ENCODE results near the gene CSMD2. TPM values are rescaled to one million over a fixed set of nuclear protein-coding genes. Genes with fewer than 3 reads are reported as not detected.

CSMD2 gene
- total and polyA plus RNA-seq, 2 experiments from 2014 or later = 5.3 to 16.6 TPM

GRCh38 chr1:33687000-33687399 lies 478.0 kb downstream of the CSMD2 start:
- no peak overlapping the region for H3K27ac ChIP-seq (ENCODE audit: low read depth)
- H3K27me3 ChIP-seq (ENCODE audit: insufficient read depth) = no peaks in the 10 kb centered on the region
- no peak overlapping the region for H3K4me2 ChIP-seq
- Mint-ChIP-seq H3K4me3 (no peak overlapping the region), H3K27ac (no peak overlapping the region), H3K4me1 (peaks cover 8% of the 10 kb centered on the region), H3K36me3 (ENCODE audit: low read depth) (peaks cover 22% of the 10 kb centered on the region), H3K27me3 (ENCODE audit: insufficient read depth, low read depth, poor library complexity) (peaks cover 5% of the 10 kb centered on the region), H3K9me3 (no peaks in the 10 kb centered on the region; the same call in 2 of the 3 replicates)
- H3K36me3 ChIP-seq (ENCODE audit: insufficient read depth) = peaks cover 3% of the 10 kb centered on the region; the same call in 1 of the 2 replicates
- no peaks in the 10 kb centered on the region for H3K79me2 ChIP-seq (replicated peaks; ENCODE audit: insufficient read depth)
- TF ChIP-seq CTCF (conservative IDR thresholded peaks at IDR 0.05; ENCODE audit: low read depth in 2 of 2) (no peak), POLR2AphosphoS5 (IDR thresholded peaks at IDR 0.05; ENCODE audit: low read depth) (no peak), ZNF331 (CRISPR knock-in tag; IDR thresholded peaks at IDR 0.05; ENCODE audit: low read depth) (no peak), ZNF462 (CRISPR knock-in tag; IDR thresholded peaks at IDR 0.05) (no peak)
- no peaks in the 10 kb centered on the region for H3F3A ChIP-seq (replicated peaks; ENCODE audit: low read depth)
- H2AFZ ChIP-seq = no peak overlapping the region
- DNase-seq (ENCODE audit: low spot score) (no peak), ATAC-seq (no peak)
- no peaks in the 10 kb centered on the region for H3K4me1 ChIP-seq (ENCODE audit: insufficient read depth)
- no peak overlapping the region for H3K4me3 ChIP-seq
- no peaks in the 10 kb centered on the region for H4K20me1 ChIP-seq (replicated peaks; ENCODE audit: insufficient read depth)
- H3K9me2 ChIP-seq (ENCODE audit: insufficient read depth) = no peaks in the 10 kb centered on the region

GRCh38 chr1:33686551-33686950 lies 478.5 kb downstream of the CSMD2 start:
- Histone ChIP-seq H3K27ac (ENCODE audit: low read depth) (no peak overlapping the region), H3K4me2 (no peak overlapping the region), H2AFZ (no peak overlapping the region), H3K4me3 (no peak overlapping the region), H3K36me3 (ENCODE audit: insufficient read depth) (peaks cover 3% of the 10 kb centered on the region; the same call in 1 of the 2 replicates), H4K20me1 (replicated peaks; ENCODE audit: insufficient read depth) (no peaks in the 10 kb centered on the region), H3K9me2 (ENCODE audit: insufficient read depth) (no peaks in the 10 kb centered on the region), H3K79me2 (replicated peaks; ENCODE audit: insufficient read depth) (no peaks in the 10 kb centered on the region), H3K4me1 (ENCODE audit: insufficient read depth) (no peaks in the 10 kb centered on the region), H3F3A (replicated peaks; ENCODE audit: low read depth) (no peaks in the 10 kb centered on the region), H3K27me3 (ENCODE audit: insufficient read depth) (no peaks in the 10 kb centered on the region)
- DNase-seq (ENCODE audit: low spot score) (no peak), ATAC-seq (no peak)
- no peak overlapping the region for H3K27ac Mint-ChIP-seq
- no peaks in the 10 kb centered on the region; the same call in 2 of the 3 replicates for H3K9me3 Mint-ChIP-seq
- H3K27me3 Mint-ChIP-seq (ENCODE audit: insufficient read depth, low read depth, poor library complexity) = peaks cover 5% of the 10 kb centered on the region
- H3K4me1 Mint-ChIP-seq = peaks cover 8% of the 10 kb centered on the region
- peaks cover 18% of the 10 kb centered on the region for H3K36me3 Mint-ChIP-seq (ENCODE audit: low read depth)
- no peak overlapping the region for H3K4me3 Mint-ChIP-seq
- TF ChIP-seq REST (IDR thresholded peaks at IDR 0.05; ENCODE audit: unreplicated experiment) (no peak), POLR2AphosphoS5 (IDR thresholded peaks at IDR 0.05; ENCODE audit: low read depth) (no peak), ZNF331 (CRISPR knock-in tag; IDR thresholded peaks at IDR 0.05; ENCODE audit: low read depth) (no peak)
